HEK293 (cell line): ENCODE results near the gene TSPAN17.

ENCODE experiments used
- CTCF ChIP-seq: fragments of 450-650 bp; formaldehyde crosslinking; IDR thresholded peaks from 2 replicates; pipeline ENCODE4 v1.5.1; 2016; ENCODE audit warnings: missing biosample characterization, missing genetic modification characterization
- GLI4 ChIP-seq: fragments of 450-650 bp; formaldehyde crosslinking; IDR thresholded peaks from 2 replicates; pipeline ENCODE4 v1.5.1; 2016; ENCODE audit warnings: missing biosample characterization, missing genetic modification characterization
- KLF7 ChIP-seq: fragments of 450-650 bp; formaldehyde crosslinking; IDR thresholded peaks from 2 replicates; pipeline ENCODE4 v1.5.1; 2016; ENCODE audit warnings: missing biosample characterization, missing genetic modification characterization, borderline replicate concordance
- MEIS1 ChIP-seq: sonication (generic); formaldehyde crosslinking; IDR thresholded peaks from 2 replicates; pipeline ENCODE4 v1.8.1; 2022; ENCODE audit warnings: missing genetic modification reagents, mild to moderate bottlenecking, borderline replicate concordance
- MYNN ChIP-seq: fragments of 450-650 bp; formaldehyde crosslinking; IDR thresholded peaks from 2 replicates; pipeline ENCODE4 v1.5.1; 2016; ENCODE audit warnings: missing biosample characterization, missing genetic modification characterization, borderline replicate concordance
- OVOL3 ChIP-seq: fragments of 450-650 bp; formaldehyde crosslinking; IDR thresholded peaks from 2 replicates; pipeline ENCODE4 v1.5.1; 2016; ENCODE audit warnings: missing biosample characterization, missing genetic modification characterization
- PATZ1 ChIP-seq: fragments of 450-650 bp; formaldehyde crosslinking; IDR thresholded peaks from 2 replicates; pipeline ENCODE4 v1.5.1; 2016; ENCODE audit warnings: missing biosample characterization, missing genetic modification characterization
- PRDM6 ChIP-seq: fragments of 450-650 bp; formaldehyde crosslinking; IDR thresholded peaks from 2 replicates; pipeline ENCODE4 v1.5.1; 2017; ENCODE audit warnings: missing biosample characterization, missing genetic modification characterization
- REST ChIP-seq: fragments of 450-650 bp; formaldehyde crosslinking; IDR thresholded peaks from 2 replicates; pipeline ENCODE4 v1.5.1; 2016; ENCODE audit warnings: missing biosample characterization, missing genetic modification characterization
- WT1 ChIP-seq: fragments of 450-650 bp; formaldehyde crosslinking; IDR thresholded peaks from 2 replicates; pipeline ENCODE4 v1.5.1; 2016; ENCODE audit warnings: missing biosample characterization, missing genetic modification characterization
- ZBTB7A ChIP-seq: fragments of 450-650 bp; formaldehyde crosslinking; IDR thresholded peaks from 2 replicates; pipeline ENCODE4 v1.5.1; 2016; ENCODE audit warnings: low read depth, missing biosample characterization, missing genetic modification characterization
- ZFP69B ChIP-seq: fragments of 450-650 bp; formaldehyde crosslinking; IDR thresholded peaks from 2 replicates; pipeline ENCODE4 v1.5.1; 2016; ENCODE audit warnings: missing biosample characterization, missing genetic modification characterization
- ZNF121 ChIP-seq: fragments of 450-650 bp; formaldehyde crosslinking; IDR thresholded peaks from 2 replicates; pipeline ENCODE4 v1.5.1; 2016; ENCODE audit warnings: missing biosample characterization, missing genetic modification characterization
- ZNF23 ChIP-seq: fragments of 450-650 bp; formaldehyde crosslinking; IDR thresholded peaks from 2 replicates; pipeline ENCODE4 v1.5.1; 2016; ENCODE audit warnings: missing biosample characterization, missing genetic modification characterization, borderline replicate concordance
- ZNF239 ChIP-seq: fragments of 450-650 bp; formaldehyde crosslinking; IDR thresholded peaks from 2 replicates; pipeline ENCODE4 v1.5.1; 2016; ENCODE audit warnings: missing biosample characterization, missing genetic modification characterization
- ZNF280C ChIP-seq: fragments of 450-650 bp; formaldehyde crosslinking; IDR thresholded peaks from 2 replicates; pipeline ENCODE4 v1.5.1; 2016; ENCODE audit warnings: missing biosample characterization, missing genetic modification characterization
- ZNF335 ChIP-seq: fragments of 450-650 bp; formaldehyde crosslinking; conservative IDR thresholded peaks from 2 replicates; pipeline ENCODE4 v1.5.1; 2016; ENCODE audit warnings: missing biosample characterization, missing genetic modification characterization
- ZNF341 ChIP-seq: fragments of 450-650 bp; formaldehyde crosslinking; IDR thresholded peaks from 2 replicates; pipeline ENCODE4; 2016; ENCODE audit warnings: low read depth, missing biosample characterization, missing genetic modification characterization
- ZNF350 ChIP-seq: fragments of 450-650 bp; formaldehyde crosslinking; IDR thresholded peaks from 2 replicates; pipeline ENCODE4 v1.5.0; 2017; ENCODE audit warnings: missing biosample characterization, mild to moderate bottlenecking, missing genetic modification characterization
- ZNF362 ChIP-seq: fragments of 450-650 bp; formaldehyde crosslinking; IDR thresholded peaks from 2 replicates; pipeline ENCODE4 v1.5.1; 2016; ENCODE audit warnings: missing biosample characterization, missing genetic modification characterization
- ZNF548 ChIP-seq: fragments of 450-650 bp; formaldehyde crosslinking; IDR thresholded peaks from 2 replicates; pipeline ENCODE4 v1.5.1; 2016; ENCODE audit warnings: missing biosample characterization, missing genetic modification characterization
- ZNF561 ChIP-seq: fragments of 450-650 bp; IDR thresholded peaks from 2 replicates; pipeline ENCODE4 v1.5.1; 2018; ENCODE audit warnings: missing biosample characterization, missing genetic modification characterization, borderline replicate concordance
- ZNF580 ChIP-seq: fragments of 450-650 bp; formaldehyde crosslinking; IDR thresholded peaks from 2 replicates; pipeline ENCODE4 v1.5.1; 2016; ENCODE audit warnings: missing biosample characterization, missing genetic modification characterization
- ZNF701 ChIP-seq: fragments of 450-650 bp; formaldehyde crosslinking; IDR thresholded peaks from 2 replicates; pipeline ENCODE4 v1.5.1; 2016; ENCODE audit warnings: missing biosample characterization, missing genetic modification characterization
- ZNF704 ChIP-seq: fragments of 450-650 bp; formaldehyde crosslinking; IDR thresholded peaks from 2 replicates; pipeline ENCODE4 v1.5.1; 2016; ENCODE audit warnings: missing biosample characterization, missing genetic modification characterization

The TSPAN17 gene

GRCh38 chr5:176629853-176630680 is 17.2 kb upstream of the TSPAN17 start, which contains the start of the genes EIF4E1B and SNCB (continued):
- TF ChIP-seq GLI4 (tag by site-specific recombination) (no peak), ZBTB7A (tag by site-specific recombination) (no peak), ZFP69B (no peak), REST (tag by site-specific recombination) (no peak), ZNF561 (tag by site-specific recombination) (peak; percentile 96), OVOL3 (tag by site-specific recombination) (no peak), ZNF341 (tag by site-specific recombination) (peak; percentile 49; the same call in 1 of the 2 replicates), ZNF23 (tag by site-specific recombination) (no peak), WT1 (tag by site-specific recombination) (peak; percentile 38; the same call in 1 of the 2 replicates), ZNF362 (tag by site-specific recombination) (no peak), ZNF580 (tag by site-specific recombination) (no peak), PRDM6 (no peak), ZNF239 (tag by site-specific recombination) (no peak), ZNF704 (tag by site-specific recombination) (no peak), ZNF548 (tag by site-specific recombination) (no peak), ZNF280C (tag by site-specific recombination) (no peak), CTCF (tag by site-specific recombination) (no peak), MEIS1 (no peak), MYNN (no peak), KLF7 (tag by site-specific recombination) (no peak), ZNF335 (tag by site-specific recombination) (peak; percentile 51; the same call in 1 of the 2 replicates), ZNF701 (tag by site-specific recombination) (no peak), ZNF121 (no peak), PATZ1 (tag by site-specific recombination) (peak; percentile 89; the same call in 1 of the 2 replicates), ZNF350 (no peak)
